Natural killer cell treated with Interleukin-12 subunit alpha and Interleukin-12 subunit beta and Interleukin-15 and Interleukin-18, amount 100 ng/mL, for 72 hours (primary cell): ENCODE results near the gene LOXHD1. TPM values are rescaled to one million over a fixed set of nuclear protein-coding genes. Genes with fewer than 3 reads are reported as not detected.

Experiments used
- ATAC-seq, 2 donors: fragments of 150-1000 bp; cut with Tn5 transposase in 1 of 2; sonication (Bioruptor Pico), chemical (Tn5 transposase) in 1 of 2; 2 replicates each; pipeline ENCODE4 v1.10.0; 2021
- DNase-seq: peaks from one replicate; pipeline ENCODE4 v3.0.0; 2022; ENCODE audit warnings: low spot score
- H3K27ac Mint-ChIP-seq, 2 donors: 1 replicate in 1 of 2; 2 replicates in 1 of 2; pipeline ENCODE4 v1.8.0; 2022; ENCODE audit warnings: mixed read lengths in 2 of 2, mild to moderate bottlenecking in 1 of 2, moderate library complexity in 1 of 2
- H3K27me3 Mint-ChIP-seq, 2 donors: 1 replicate in 1 of 2; 2 replicates in 1 of 2; pipeline ENCODE4 v1.8.0; 2022; ENCODE audit warnings: mixed read lengths in 2 of 2
- H3K36me3 Mint-ChIP-seq: one replicate; pipeline ENCODE4 v1.8.0; 2022; ENCODE audit warnings: mixed read lengths
- H3K4me1 Mint-ChIP-seq, 2 donors: 1 replicate in 1 of 2; 2 replicates in 1 of 2; pipeline ENCODE4 v1.8.0; 2022; ENCODE audit warnings: low read depth in 2 of 2, mixed read lengths in 2 of 2, mild to moderate bottlenecking in 1 of 2
- H3K4me3 Mint-ChIP-seq: one replicate; pipeline ENCODE4 v1.8.0; 2022; ENCODE audit warnings: mixed read lengths
- H3K9me3 Mint-ChIP-seq: 2 replicates; pipeline ENCODE4 v1.8.0; 2022; ENCODE audit warnings: mixed read lengths
- total RNA-seq, 2 donors: library from RNA; stranded (reverse); gene quantifications; one replicate each; pipeline ENCODE4 v1.2.3, GENCODE V29; 2022

The LOXHD1 gene
- total RNA-seq, 2 donors from 2014 or later = not detected

DNA sequence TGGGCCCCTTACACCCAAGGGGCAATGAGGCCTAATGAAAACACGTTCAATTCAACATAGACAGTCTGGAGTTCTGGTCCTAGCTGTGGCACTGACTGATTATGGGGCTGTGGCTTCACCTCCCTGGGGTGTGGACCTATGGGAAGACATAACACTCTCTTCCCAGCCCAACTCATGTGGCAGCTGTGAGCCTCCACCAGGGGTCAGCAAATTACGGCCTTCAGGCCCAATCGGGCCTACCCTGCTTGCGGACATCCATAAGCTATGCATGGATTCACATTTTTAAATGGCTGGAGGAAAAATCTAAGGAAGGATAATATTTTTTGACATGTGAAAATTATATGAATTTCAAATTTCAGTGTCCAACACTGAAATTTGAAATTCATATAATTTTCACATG lies 101.3 kb downstream of the LOXHD1 start:
- DNase-seq (no peak), ATAC-seq (no peak)
- Mint-ChIP-seq H3K27me3 (peaks cover 2 to 6% of the 10 kb centered on the region in 2 donors), H3K27ac (no peak overlapping the region), H3K36me3 (no peaks in the 10 kb centered on the region), H3K4me1 (no peaks in the 10 kb centered on the region), H3K4me3 (no peak overlapping the region), H3K9me3 (no peaks in the 10 kb centered on the region)

- no peak for ATAC-seq
- H3K9me3 Mint-ChIP-seq = no peaks in the 10 kb centered on the region
- peaks cover 0 to 1% of the 10 kb centered on the region in 2 donors for H3K27me3 Mint-ChIP-seq
- H3K27ac Mint-ChIP-seq = no peak overlapping the region
- DNase-seq = no peak
- no peak overlapping the region for H3K4me3 Mint-ChIP-seq
- H3K4me1 Mint-ChIP-seq = no peaks in the 10 kb centered on the region
- H3K36me3 Mint-ChIP-seq = no peaks in the 10 kb centered on the region
Observed at GRCh38 chr18:46555213-46555612, 101.8 kb downstream of the LOXHD1 start.

GRCh38 chr18:46554406-46555080 lies 102.5 kb downstream of the LOXHD1 start:
- Mint-ChIP-seq H3K4me3 (no peak overlapping the region), H3K9me3 (no peaks in the 10 kb centered on the region), H3K27me3 (no peaks in the 10 kb centered on the region), H3K36me3 (no peaks in the 10 kb centered on the region), H3K27ac (no peak overlapping the region), H3K4me1 (no peaks in the 10 kb centered on the region)
- ATAC-seq = no peak
- no peak for DNase-seq

DNA sequence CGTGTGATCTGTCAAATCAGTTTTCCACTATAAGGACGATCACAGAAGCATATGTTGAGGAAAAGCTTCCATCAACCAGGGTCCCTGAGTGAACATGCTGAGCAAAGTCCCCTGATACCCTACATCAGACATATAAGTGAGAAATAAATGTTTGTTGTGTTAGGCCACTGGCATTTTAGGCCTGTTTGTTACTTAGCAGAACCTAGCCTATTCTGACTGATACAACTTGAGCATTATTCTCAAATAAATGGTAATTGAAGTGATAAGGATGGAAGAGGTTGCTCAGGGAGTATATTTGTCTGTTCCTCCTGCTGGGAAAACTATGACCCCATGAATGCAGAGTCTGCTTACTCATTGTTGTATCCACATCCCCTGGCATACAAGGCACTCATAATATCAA lies 106.4 kb downstream of the LOXHD1 start:
- Mint-ChIP-seq H3K4me1 (no peaks in the 10 kb centered on the region), H3K9me3 (peaks cover 4% of the 10 kb centered on the region), H3K36me3 (no peaks in the 10 kb centered on the region), H3K4me3 (no peak overlapping the region), H3K27me3 (peaks cover 7 to 19% of the 10 kb centered on the region in 2 donors), H3K27ac (no peak overlapping the region)
- ATAC-seq (no peak), DNase-seq (no peak)

- Mint-ChIP-seq H3K4me1 (no peaks in the 10 kb centered on the region), H3K9me3 (peaks cover 4% of the 10 kb centered on the region), H3K27ac (no peak overlapping the region), H3K4me3 (no peak overlapping the region), H3K36me3 (no peaks in the 10 kb centered on the region), H3K27me3 (peaks cover 7 to 19% of the 10 kb centered on the region in 2 donors)
- peak in 1 of 2 donors; percentile 6 for ATAC-seq
- no peak for DNase-seq
Observed at GRCh38 chr18:46547520-46547919, 109.5 kb downstream of the LOXHD1 start.

- peaks cover 7 to 19% of the 10 kb centered on the region in 2 donors for H3K27me3 Mint-ChIP-seq
- peaks cover 4% of the 10 kb centered on the region for H3K9me3 Mint-ChIP-seq
- H3K4me1 Mint-ChIP-seq = no peaks in the 10 kb centered on the region
- H3K27ac Mint-ChIP-seq = no peak overlapping the region
- DNase-seq (no peak), ATAC-seq (no peak)
- H3K36me3 Mint-ChIP-seq = no peaks in the 10 kb centered on the region
- no peak overlapping the region for H3K4me3 Mint-ChIP-seq
Observed at GRCh38 chr18:46546111-46546640, 110.8 kb downstream of the LOXHD1 start.

DNA sequence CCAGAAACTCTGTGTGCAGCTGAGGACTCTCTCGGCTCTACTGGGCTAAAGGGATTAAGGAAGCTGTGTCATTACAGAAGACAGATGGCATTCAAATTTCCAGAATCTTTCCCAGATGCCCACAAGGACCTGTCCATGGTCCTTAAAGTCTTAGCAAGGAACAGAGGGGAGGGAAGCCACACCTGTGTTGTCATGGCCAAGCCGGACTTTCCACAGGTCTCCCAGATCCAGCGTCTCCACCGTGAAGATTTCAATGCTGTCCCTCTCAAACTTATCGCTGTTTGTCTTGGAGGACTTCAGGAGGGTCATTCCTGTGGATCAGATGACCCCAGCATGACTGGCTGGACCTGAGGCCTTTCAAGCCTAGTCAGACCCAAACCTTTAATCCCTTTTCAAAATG lies 114.5 kb downstream of the LOXHD1 start:
- ATAC-seq (no peak), DNase-seq (no peak)
- Mint-ChIP-seq H3K4me3 (no peak overlapping the region), H3K9me3 (peaks cover 4% of the 10 kb centered on the region), H3K27ac (no peak overlapping the region), H3K27me3 (peaks cover 11 to 16% of the 10 kb centered on the region in 2 donors), H3K4me1 (no peaks in the 10 kb centered on the region), H3K36me3 (no peaks in the 10 kb centered on the region)

DNA sequence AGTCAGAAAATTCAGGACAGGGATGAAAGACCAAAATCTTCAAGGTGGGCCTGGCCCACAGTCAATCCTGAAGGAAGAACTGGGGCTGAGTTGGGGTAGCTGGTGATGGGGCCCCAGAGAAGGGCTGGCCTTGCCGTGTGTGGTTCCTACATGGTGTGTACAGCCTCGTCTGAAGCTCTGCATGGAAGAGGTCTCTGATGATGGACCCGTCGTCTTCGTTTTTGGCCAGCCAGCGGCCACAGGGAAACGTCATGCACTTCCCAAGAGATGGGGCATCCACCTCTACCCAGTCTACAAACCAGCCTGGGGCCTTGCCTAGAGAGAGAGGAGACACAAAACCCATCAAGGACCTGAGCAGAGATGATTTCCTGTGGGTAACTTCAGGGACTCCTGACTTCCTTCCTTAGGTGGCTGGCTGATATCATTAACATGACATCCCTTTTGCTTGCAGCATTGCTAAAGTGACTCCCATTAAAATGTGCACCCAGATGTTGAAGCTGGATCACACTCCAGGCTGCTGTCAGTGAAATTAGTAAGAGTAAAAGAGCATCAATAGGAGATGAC lies 115.3 kb downstream of the LOXHD1 start:
- no peaks in the 10 kb centered on the region for H3K36me3 Mint-ChIP-seq
- H3K27me3 Mint-ChIP-seq = peaks cover 15 to 20% of the 10 kb centered on the region in 2 donors
- H3K4me1 Mint-ChIP-seq = no peaks in the 10 kb centered on the region
- H3K4me3 Mint-ChIP-seq = no peak overlapping the region
- no peak for DNase-seq
- ATAC-seq = no peak
- H3K9me3 Mint-ChIP-seq = peaks cover 4% of the 10 kb centered on the region
- H3K27ac Mint-ChIP-seq = no peak overlapping the region

GRCh38 chr18:46538376-46538775 lies 118.6 kb downstream of the LOXHD1 start:
- ATAC-seq (no peak), DNase-seq (no peak)
- H3K36me3 Mint-ChIP-seq = no peaks in the 10 kb centered on the region
- H3K9me3 Mint-ChIP-seq = no peaks in the 10 kb centered on the region
- no peak overlapping the region for H3K27ac Mint-ChIP-seq
- peaks cover 14 to 19% of the 10 kb centered on the region in 2 donors for H3K27me3 Mint-ChIP-seq
- no peaks in the 10 kb centered on the region for H3K4me1 Mint-ChIP-seq
- H3K4me3 Mint-ChIP-seq = no peak overlapping the region

DNA sequence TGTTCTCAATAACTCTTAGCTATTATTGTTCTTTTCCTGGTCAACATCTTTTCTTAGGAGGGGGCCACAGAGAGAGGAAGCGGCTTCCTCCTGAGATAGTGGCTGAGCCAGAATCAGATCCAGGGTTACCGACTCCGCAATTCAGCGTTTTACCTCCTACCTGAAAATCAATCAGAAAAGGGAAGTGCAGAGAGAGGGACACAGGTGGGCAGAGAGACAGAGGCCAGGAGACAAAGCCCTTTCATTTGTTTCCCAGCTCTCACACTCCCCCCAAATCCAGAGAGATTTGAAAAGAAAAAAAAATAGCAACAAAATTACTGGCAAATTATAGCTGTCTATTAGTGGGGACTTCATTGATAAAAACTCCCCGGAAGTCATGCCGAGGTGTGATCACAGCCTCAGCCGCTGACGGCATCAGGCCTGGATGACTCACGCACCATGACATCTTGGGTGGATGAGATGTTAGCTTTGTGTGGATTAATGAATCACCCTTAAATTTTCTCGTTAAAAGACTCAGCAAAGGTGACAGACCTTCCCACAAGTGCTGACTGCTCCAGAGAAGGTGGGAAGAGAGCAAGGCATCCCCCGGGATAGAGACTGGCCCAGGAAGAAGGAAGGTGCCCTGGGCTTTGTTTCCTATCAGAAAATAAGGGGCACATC lies 120.7 kb downstream of the LOXHD1 start:
- H3K4me3 Mint-ChIP-seq = no peak overlapping the region
- H3K9me3 Mint-ChIP-seq = no peaks in the 10 kb centered on the region
- H3K4me1 Mint-ChIP-seq = no peaks in the 10 kb centered on the region
- no peaks in the 10 kb centered on the region for H3K36me3 Mint-ChIP-seq
- no peak for DNase-seq
- H3K27ac Mint-ChIP-seq = no peak overlapping the region
- peak in 1 of 2 donors; percentile 59 for ATAC-seq
- H3K27me3 Mint-ChIP-seq = peaks cover 18 to 27% of the 10 kb centered on the region in 2 donors

- ATAC-seq (no peak), DNase-seq (no peak)
- Mint-ChIP-seq H3K36me3 (no peaks in the 10 kb centered on the region), H3K9me3 (no peaks in the 10 kb centered on the region), H3K4me1 (no peaks in the 10 kb centered on the region), H3K27me3 (peaks cover 8 to 16% of the 10 kb centered on the region in 2 donors), H3K4me3 (no peak overlapping the region), H3K27ac (no peak overlapping the region)
Observed at GRCh38 chr18:46531482-46531881, 125.5 kb downstream of the LOXHD1 start.

DNA sequence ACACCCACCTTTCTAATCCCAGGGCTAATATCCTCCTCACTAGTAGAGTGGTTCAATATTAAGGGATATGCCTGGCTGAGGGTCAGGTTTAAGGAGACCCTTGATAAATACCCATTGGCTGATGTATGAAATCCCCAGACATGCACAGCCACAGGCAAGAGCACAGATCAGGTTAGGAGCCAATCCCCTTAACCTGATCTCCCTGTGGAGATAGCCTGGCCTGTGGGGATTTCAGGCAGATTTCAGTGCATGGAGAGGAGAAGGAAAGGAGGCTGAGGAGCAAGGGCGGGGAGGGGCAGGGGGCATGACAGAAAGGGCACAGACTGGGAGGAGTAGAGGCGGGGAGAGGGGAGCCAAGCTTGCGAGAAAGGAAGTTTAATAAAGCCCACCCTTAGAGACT lies 129.0 kb downstream of the LOXHD1 start:
- no peaks in the 10 kb centered on the region for H3K9me3 Mint-ChIP-seq
- DNase-seq = no peak
- no peak for ATAC-seq
- peaks cover 7 to 16% of the 10 kb centered on the region in 2 donors for H3K27me3 Mint-ChIP-seq
- H3K4me3 Mint-ChIP-seq = no peak overlapping the region
- no peaks in the 10 kb centered on the region for H3K36me3 Mint-ChIP-seq
- H3K27ac Mint-ChIP-seq = no peak overlapping the region
- no peaks in the 10 kb centered on the region for H3K4me1 Mint-ChIP-seq

DNA sequence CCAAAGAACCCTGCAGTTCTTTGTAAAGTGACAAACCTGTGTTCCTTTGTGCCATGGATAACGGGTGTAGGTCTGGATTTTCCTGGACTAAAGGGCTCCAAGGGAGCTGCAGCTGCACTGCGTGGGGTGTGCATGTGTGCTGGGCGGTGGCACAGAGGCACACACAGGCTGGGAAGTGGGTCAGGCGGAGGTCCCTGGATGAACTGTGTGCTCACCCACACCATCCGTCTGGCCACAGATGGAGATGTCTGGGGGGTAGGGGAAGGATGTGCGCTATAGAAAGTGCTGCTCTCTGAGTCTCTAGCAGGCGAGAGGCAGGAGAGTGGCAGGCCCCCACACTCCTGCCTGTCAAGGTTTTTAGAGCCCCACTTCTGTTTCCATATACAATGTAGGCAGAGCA lies 137.2 kb downstream of the LOXHD1 start:
- no peaks in the 10 kb centered on the region for H3K9me3 Mint-ChIP-seq
- no peaks in the 10 kb centered on the region for H3K4me1 Mint-ChIP-seq
- no peak overlapping the region for H3K27ac Mint-ChIP-seq
- H3K36me3 Mint-ChIP-seq = no peaks in the 10 kb centered on the region
- H3K27me3 Mint-ChIP-seq = peaks cover 11 to 20% of the 10 kb centered on the region in 2 donors
- no peak for ATAC-seq
- DNase-seq = no peak
- no peak overlapping the region for H3K4me3 Mint-ChIP-seq

DNA sequence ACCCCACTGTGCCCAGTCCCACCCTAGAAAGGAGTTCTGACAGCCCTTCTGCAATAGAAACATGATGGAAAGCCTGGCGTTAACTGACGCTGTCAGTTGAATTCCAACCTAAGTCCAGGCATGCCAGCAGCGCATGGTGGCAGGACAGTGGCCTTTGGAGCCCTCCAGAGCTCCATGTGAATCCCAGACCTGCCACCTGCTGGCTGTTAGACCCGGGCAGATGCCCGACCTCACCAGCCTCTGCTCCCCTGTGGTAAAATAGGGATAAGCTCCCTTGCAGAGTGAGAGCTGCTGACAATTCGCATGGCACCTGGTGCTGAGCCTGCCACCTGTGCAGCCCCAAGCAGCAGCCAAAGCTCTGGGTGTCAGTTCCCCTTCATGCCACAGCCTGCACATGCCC lies 138.6 kb downstream of the LOXHD1 start:
- Mint-ChIP-seq H3K27me3 (peaks cover 8 to 22% of the 10 kb centered on the region in 2 donors), H3K4me1 (no peaks in the 10 kb centered on the region), H3K4me3 (no peak overlapping the region), H3K36me3 (no peaks in the 10 kb centered on the region), H3K27ac (no peak overlapping the region), H3K9me3 (no peaks in the 10 kb centered on the region)
- ATAC-seq = no peak
- DNase-seq = no peak
